ENCODE measurements around the gene PRM1. TPM values are rescaled to one million over a fixed set of nuclear protein-coding genes. Genes with fewer than 3 reads are reported as not detected.

The PRM1 gene
- total and polyA plus RNA-seq, 2 of the 13 experiments (the other 11 are each of a cell fraction or from before 2014, with no cell fraction given) = not detected

- TF ChIP-seq, protein P1, sequence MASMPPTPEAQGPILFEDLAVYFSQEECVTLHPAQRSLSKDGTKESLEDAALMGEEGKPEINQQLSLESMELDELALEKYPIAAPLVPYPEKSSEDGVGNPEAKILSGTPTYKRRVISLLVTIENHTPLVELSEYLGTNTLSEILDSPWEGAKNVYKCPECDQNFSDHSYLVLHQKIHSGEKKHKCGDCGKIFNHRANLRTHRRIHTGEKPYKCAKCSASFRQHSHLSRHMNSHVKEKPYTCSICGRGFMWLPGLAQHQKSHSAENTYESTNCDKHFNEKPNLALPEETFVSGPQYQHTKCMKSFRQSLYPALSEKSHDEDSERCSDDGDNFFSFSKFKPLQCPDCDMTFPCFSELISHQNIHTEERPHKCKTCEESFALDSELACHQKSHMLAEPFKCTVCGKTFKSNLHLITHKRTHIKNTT (CRISPR knock-in tag; IDR thresholded peaks at IDR 0.05) = no peak
- TF ChIP-seq BATF2 (CRISPR knock-in tag; IDR thresholded peaks at IDR 0.05) = no peak
- TF ChIP-seq NFIB (CRISPR knock-in tag; IDR thresholded peaks at IDR 0.05; ENCODE audit: borderline replicate concordance) = no peak
- peak; percentile 81 for TF ChIP-seq ZNF407 (CRISPR knock-in tag; IDR thresholded peaks at IDR 0.05; ENCODE audit: not compliant biosample characterization)
- TF ChIP-seq, protein P2, sequence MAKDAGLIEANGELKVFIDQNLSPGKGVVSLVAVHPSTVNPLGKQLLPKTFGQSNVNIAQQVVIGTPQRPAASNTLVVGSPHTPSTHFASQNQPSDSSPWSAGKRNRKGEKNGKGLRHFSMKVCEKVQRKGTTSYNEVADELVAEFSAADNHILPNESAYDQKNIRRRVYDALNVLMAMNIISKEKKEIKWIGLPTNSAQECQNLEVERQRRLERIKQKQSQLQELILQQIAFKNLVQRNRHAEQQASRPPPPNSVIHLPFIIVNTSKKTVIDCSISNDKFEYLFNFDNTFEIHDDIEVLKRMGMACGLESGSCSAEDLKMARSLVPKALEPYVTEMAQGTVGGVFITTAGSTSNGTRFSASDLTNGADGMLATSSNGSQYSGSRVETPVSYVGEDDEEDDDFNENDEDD (CRISPR knock-in tag; IDR thresholded peaks at IDR 0.05; ENCODE audit: borderline replicate concordance) = peak; percentile 63; the same call in 1 of the 2 replicates
- no peak for TF ChIP-seq FOXK2 (IDR thresholded peaks at IDR 0.05)
- peak; percentile 64; the same call in 1 of the 2 replicates for TF ChIP-seq EEA1 (CRISPR knock-in tag; IDR thresholded peaks at IDR 0.05; ENCODE audit: borderline replicate concordance)
- TF ChIP-seq TSC22D2 (CRISPR knock-in tag; IDR thresholded peaks at IDR 0.05; ENCODE audit: borderline replicate concordance) = no peak
- no peak for TF ChIP-seq ZNF207 (IDR thresholded peaks at IDR 0.05; ENCODE audit: borderline replicate concordance)
- 0 out of 2 replicates have a peak, but pooled peaks have one; percentile 61 for TF ChIP-seq ATF2 (CRISPR knock-in tag; IDR thresholded peaks at IDR 0.05)
- peak; percentile 68 for TF ChIP-seq HNRNPLL (IDR thresholded peaks at IDR 0.05; ENCODE audit: low read depth, low read length, poor library complexity, severe bottlenecking)
- TF ChIP-seq, protein P3, sequence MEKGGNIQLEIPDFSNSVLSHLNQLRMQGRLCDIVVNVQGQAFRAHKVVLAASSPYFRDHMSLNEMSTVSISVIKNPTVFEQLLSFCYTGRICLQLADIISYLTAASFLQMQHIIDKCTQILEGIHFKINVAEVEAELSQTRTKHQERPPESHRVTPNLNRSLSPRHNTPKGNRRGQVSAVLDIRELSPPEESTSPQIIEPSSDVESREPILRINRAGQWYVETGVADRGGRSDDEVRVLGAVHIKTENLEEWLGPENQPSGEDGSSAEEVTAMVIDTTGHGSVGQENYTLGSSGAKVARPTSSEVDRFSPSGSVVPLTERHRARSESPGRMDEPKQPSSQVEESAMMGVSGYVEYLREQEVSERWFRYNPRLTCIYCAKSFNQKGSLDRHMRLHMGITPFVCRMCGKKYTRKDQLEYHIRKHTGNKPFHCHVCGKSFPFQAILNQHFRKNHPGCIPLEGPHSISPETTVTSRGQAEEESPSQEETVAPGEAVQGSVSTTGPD (CRISPR knock-in tag; IDR thresholded peaks at IDR 0.05) = no peak
- no peak for TF ChIP-seq NR2F2 (IDR thresholded peaks at IDR 0.05; ENCODE audit: borderline replicate concordance, low read depth)
- TF ChIP-seq NBN (conservative IDR thresholded peaks at IDR 0.05) = no peak
- no peak for TF ChIP-seq ZNF329 (CRISPR knock-in tag; IDR thresholded peaks at IDR 0.05; ENCODE audit: low read depth)
Measured at GRCh38 chr16:11297492-11298142, 16.5 kb upstream of the PRM1 start (continued).
